CD4-positive, alpha-beta T cell treated with Interleukin-12 subunit alpha and Interleukin-12 subunit beta, for 1 hour (primary cell): ENCODE data around the gene SHISA8.
"Not testable (repeated sequence)": the region's sequence is repeated elsewhere in the genome, so short reads cannot be mapped to it uniquely, and the experiment has no call there.

ENCODE experiments used
- DNase-seq: peaks from one replicate; pipeline ENCODE4 v3.0.0-alpha.2; 2020

SHISA8 gene

GRCh38 chr22:41915035-41915785, at the start of gene SHISA8:
TSS of gene SHISA8 (minus strand) at chr22:41915074. CDS start at chr22:41914667, 407 bp downstream.
- peak; percentile 68 for DNase-seq

DNA sequence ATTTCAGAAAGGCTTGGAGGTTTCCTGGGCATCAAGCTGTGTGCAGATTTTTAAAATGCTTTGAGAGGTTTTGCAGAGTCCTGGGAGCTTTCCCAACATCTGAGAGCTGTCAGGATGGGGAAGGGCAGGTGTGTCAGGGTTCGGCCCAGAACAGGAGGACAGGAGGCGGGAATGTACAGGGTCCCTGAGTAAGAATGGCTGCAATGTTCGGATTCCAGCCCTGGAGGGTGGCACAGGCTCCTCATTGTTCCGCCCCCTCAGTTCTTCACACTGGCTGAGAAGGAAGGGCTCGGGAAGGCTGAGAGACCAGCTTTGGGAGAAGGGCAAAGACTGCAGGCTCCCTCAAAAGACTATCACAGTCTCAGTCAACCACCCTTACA, 49.2 kb upstream of the SHISA8 start:
- DNase-seq: no peak

GRCh38 chr22:41963453-41964111, 48.7 kb upstream of the SHISA8 start:
- no peak for DNase-seq

GRCh38 chr22:41957941-41958556, 43.2 kb upstream of the SHISA8 start:
- DNase-seq: no peak

DNA sequence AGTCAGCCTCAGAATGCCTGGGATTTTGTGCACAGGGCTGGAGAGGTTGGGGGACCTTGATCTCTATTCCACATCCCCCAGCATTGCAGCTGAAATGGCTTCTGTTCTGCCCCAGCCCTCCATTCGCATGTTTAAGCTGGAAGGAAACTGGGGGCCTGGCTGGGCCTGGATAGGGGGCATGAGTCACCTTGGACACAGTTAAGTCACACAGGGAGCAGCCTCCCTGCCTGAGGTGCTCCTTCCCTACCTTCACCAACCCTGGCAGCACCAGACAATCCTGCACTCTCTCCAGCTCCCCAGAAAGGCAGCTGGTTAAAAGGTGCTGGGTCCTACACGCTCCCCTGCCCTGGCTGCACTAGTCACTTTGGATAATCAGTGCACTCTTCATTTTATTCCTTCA, 37.8 kb upstream of the SHISA8 start:
- no peak for DNase-seq

GRCh38 chr22:41951898-41952474, 37.1 kb upstream of the SHISA8 start, which contains the start of gene SMIM45:
TSS of gene SMIM45 (plus strand) at chr22:41952150.
- DNase-seq: no peak

DNA sequence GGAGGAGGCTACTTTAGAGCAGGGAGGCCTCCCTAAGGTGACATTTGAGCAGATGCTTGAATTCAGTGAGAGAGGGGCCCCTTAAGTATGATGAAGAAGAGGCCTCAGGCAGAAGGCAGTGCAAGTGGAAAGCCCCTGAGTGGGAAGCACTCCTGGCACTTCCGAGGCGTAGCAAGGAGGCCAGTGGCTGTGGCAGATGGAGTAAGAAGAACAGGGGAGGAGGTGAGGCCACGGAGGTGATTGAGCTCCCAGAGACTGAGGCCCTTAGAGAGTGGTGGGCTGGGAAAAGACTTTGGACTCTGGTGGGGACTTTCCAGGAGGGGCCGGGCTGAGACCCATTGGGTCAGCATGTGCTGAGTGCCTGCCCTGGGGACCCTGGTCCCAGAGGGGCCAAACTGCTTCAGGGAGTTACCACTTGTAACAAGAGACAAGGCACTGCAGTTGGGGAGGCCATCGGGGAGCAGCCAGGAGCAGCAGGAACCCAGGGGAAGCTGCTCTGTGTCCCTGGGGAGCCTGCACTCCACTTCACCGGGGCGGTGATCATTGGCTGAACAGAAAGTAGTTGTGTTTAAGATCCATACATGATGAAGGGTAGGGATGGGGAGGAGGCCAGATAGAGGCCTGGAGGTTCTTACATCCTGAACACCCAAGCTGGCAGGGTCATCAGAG, 34.6 kb upstream of the SHISA8 start:
- no peak for DNase-seq

DNA sequence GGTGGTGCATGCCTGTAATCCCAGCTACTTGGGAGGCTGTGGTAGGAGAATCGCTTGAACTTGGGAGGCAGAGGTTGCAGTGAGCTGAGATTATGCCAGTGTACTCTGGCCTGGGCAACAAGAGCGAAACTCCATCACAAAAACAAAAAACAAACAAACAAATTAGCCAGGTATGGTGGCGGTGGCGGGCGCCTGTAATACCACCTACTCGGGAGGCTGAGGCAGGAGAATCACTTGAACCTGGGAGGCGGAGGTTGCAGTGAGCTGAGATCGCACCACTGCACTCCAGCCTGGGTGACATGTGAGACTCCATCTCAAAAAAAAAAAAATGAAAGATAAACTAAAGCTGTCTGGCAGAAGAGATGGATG, 34.0 kb upstream of the SHISA8 start:
- not testable (repeated sequence) for DNase-seq

DNA sequence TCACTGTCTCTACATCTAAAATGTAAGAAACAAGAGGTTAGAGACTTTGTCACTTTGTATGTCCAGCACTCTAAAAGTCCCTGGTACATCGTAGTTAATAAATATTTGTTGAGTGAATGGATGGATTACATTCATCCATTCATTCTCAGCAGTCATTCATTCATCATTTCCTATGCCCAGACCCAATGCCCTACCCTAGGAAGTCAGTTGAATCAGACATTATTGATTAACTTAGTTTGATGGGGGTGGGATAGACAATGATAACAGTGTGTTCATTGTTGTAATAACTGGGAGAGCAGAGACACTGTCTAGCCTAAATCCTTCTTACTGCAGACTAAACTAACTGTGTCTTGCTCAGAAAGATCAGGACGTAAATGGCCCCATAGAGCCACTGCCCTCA, 33.3 kb upstream of the SHISA8 start:
- DNase-seq: no peak

DNA sequence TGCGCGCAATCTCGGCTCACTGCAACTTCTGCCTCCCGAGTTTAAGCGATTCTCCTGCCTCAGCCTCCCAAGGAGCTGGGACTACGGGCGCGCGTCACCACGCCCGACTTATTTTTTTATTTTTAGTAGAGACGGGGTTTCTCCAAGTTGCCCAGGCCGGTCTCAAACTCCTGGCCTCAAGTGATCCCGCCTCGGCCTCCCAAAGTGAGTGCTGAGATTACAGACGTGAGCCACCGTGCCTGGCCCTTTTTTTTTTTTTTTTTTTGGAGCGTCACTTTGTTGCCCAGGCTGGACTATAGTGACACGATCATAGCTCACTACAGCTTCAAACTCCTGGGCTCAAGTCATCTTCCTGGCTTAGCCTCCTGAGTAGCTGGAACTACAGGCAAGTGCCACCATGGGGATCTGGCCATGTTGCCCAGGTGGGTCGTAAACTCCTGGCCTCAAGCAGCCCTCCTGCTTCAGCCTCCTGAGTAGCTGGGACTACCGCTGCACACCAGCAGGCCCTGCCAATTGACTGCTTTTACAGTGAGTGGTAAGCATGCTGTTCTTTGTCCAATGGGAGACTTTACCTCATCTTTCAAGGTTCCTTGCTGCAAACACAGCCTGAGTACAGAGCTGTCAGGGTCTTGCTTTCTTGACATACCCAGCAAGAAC, 32.7 kb upstream of the SHISA8 start:
- no peak for DNase-seq

DNA sequence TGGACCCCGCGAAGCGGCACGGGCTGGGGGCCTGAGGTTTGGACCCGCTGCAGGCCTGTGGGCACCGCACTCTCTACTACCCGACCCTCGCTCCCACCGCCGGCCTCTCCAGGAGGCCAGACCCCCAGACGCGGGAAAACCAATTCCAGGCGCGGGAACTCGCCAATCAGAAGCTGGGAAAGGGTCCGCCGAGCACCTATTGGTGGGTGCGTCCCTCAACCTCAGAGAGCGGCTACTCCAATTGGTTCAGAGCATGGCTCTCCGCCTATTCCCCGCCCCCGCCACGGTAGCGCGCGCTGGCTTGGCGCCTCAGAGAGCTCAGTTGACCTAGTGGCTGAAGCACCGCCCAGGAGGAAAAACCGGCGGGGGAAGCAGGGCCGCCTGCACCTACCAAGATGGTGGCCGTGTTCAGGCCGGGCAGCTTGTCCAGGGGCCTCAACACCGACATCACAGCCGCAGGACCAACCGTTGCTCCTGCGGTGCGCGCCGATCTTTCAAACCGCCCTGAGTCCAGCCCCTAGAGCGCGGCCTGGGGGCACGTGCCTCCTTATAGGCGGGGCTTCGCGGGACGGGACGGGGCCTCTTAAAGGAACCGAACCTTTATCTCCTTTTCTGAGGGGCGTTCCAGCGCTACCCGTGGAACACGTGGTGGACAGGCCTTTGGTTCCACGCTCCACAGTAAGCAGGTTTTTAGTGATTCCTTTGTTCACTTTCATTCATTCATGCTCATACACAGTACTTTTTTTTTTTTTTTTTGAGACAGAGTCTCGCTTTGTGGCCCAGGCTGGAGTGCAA, 32.0 kb upstream of the SHISA8 start, which contains the start of gene CENPM:
Gene CENPM (minus strand): TSS at position 524 of the 795 bp plus-strand sequence. CDS start 76 bp downstream, at position 448.
- DNase-seq: peak; percentile 87

GRCh38 chr22:41943661-41944209, 28.9 kb upstream of the SHISA8 start:
- no peak for DNase-seq

DNA sequence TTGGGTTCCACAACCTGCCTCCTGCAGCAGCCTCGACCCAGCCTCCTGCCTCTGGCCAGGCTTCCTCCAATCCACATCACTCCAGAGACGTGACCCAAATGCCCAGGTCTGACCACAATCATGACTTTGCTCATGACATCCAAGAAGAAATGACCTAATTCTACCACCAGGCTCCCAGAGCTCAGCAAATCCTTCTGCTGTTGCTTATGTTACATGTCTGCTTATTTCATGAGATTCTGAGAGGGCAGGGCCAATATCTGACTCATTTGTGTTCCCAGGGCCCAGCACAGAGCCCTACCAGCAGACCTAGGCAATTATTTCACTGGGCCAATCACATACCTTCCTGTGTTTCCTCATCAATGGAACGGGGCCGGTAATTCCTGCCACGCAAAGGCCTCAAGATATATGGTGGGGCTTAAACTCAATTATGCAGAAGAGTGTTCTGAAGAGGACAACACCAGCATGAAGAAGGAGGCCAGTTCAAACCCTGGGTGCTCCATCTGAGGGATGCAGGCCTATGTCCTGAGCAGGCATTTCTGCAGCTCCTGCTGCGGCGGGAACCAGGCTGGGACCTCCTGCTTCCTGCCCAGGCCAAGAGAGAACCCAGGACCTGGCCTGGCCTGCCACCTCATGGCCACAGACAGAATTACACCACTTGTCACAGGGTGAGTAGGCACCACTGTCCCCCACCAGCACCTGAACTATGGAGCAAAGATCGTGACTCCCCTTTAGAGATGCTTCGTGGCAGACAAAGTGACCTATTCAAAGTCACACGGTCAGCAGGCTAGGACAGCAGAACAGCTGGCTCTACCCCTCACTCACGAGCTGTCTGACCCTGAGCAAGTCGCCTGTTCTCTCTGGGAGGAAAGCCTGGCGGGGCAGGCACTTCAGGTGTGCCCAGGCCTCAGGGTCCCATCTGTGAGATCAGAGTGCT, 26.2 kb upstream of the SHISA8 start:
- peak; percentile 92 for DNase-seq

- peak; percentile 97 for DNase-seq
Measured at GRCh38 chr22:41939981-41940831, 25.3 kb upstream of the SHISA8 start.

DNA sequence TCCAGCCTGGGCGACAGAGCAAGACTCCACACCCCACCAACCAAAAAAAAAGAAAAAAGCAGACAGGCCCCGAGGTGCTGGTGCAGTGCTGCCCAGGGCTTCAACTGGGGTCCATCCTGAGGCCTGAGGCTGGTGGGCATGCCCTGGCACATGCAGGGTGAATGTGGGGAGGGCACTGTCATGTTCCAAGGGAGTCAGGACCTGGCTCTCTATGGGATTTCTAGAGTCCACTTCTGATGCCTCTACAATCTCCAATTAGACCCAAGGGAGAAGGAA, 22.0 kb upstream of the SHISA8 start:
- no peak for DNase-seq

DNA sequence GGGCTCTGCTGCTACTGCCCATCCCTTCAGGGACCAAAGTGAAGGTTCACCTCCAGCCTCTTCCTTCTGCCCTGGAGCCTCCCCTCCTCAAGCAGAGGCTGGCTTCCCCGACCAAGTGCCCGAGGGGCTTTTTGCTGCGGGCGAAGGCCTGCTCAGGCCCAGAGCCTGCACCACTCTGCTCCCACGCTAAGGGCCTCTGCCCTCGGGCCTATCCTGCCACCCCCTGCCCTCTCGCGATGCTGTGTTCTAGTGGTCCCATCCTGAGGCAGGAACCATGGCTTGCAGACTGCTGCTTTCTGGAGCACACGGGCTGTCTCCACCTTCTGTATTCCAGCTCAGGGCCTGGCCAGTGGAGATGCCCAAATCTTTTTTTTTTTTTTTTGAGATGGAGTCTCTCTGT, 20.6 kb upstream of the SHISA8 start:
- DNase-seq: no peak

DNA sequence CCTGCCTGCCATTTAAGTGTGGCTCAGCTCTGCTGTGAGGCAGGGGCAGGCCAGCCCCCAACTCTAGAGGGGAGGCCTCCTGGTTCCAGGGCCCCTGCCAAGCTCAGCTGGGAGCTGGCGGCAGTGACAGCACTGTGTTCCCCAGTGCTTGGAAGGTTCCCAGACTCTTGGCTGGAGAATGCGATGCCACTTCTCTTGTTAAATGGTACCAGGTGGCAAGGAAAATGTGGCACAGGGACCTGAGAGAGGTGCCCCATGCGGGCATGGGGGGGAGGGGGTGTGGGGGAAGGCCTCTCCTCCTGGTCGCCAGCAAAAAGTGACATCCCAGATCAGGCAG, 20.1 kb upstream of the SHISA8 start:
- DNase-seq: no peak

DNA sequence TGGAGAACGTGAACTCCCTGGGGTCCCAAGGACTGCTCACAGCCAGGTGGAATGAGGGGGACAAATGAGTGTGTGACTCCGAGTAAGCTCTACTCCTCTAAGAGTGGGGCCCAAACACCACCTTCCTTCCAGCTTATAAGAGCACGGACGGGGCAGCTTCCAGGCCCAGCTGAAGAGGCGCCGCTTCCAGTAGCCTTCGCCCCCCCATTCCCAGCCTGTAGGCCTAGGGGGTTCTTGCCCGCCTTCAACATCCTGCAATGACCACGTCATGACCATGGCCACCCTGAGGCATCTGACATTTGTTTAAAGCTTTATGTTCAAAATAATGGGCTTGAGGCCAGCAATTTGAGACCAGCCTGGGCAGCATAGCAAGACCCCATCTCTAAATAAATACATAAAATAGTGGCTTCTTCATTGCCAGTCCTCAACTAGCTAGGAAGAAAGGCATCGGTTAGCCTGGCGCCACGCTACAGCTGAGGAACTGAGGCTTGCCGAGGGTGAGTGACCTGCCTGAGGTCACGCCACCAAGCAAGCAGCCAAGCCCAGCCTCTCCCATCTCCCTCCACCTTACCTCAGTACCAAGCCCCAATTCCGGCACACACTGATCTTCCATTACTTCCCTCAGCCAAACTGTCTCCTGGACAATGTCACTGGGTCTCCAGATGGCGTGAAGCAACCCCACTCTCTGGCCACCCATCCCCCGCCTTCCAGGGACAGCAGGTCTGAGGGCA, 19.6 kb upstream of the SHISA8 start:
- DNase-seq: no peak
